Glutamatergic neuron (in vitro differentiated cells): ENCODE results near the gene STON2. TPM values are rescaled to one million over a fixed set of nuclear protein-coding genes. Genes with fewer than 3 reads are reported as not detected.

Source experiments
- DNase-seq: peaks from one replicate; pipeline ENCODE4 v3.0.0; 2022
- H3K27ac Mint-ChIP-seq: one replicate; pipeline ENCODE4 v1.8.0; 2020; ENCODE audit warnings: mild to moderate bottlenecking, mixed read lengths, inconsistent platforms; ENCODE audit not compliant: unreplicated experiment
- H3K27me3 Mint-ChIP-seq: one replicate; pipeline ENCODE4 v1.8.0; 2020; ENCODE audit warnings: mild to moderate bottlenecking, moderate library complexity, mixed read lengths, inconsistent platforms; ENCODE audit not compliant: unreplicated experiment
- H3K36me3 Mint-ChIP-seq: one replicate; pipeline ENCODE4 v1.8.0; 2020; ENCODE audit warnings: mild to moderate bottlenecking, mixed read lengths, inconsistent platforms; ENCODE audit not compliant: unreplicated experiment
- H3K4me1 Mint-ChIP-seq: one replicate; pipeline ENCODE4 v1.8.0; 2020; ENCODE audit warnings: mild to moderate bottlenecking, low read depth, mixed read lengths, inconsistent platforms; ENCODE audit not compliant: unreplicated experiment
- H3K4me3 Mint-ChIP-seq: one replicate; pipeline ENCODE4 v1.8.0; 2020; ENCODE audit warnings: mild to moderate bottlenecking, mixed read lengths, inconsistent platforms; ENCODE audit not compliant: unreplicated experiment
- H3K9me3 Mint-ChIP-seq: one replicate; pipeline ENCODE4 v1.8.0; 2020; ENCODE audit warnings: mild to moderate bottlenecking, moderate library complexity, mixed read lengths, inconsistent platforms; ENCODE audit not compliant: unreplicated experiment
- total RNA-seq: library from RNA; stranded (reverse); fragmentation: NEBNext Ultra II Directional; extraction: Animal tissue kit (Norgen Biotek cat#: 25700); gene quantifications from one replicate; pipeline ENCODE4 v1.2.1, GENCODE V29; 2021; ENCODE audit not compliant: unreplicated experiment
- TF ChIP-seq, protein P1 (sequence below): fragments of 200-600 bp; sonication (generic); IDR thresholded peaks from one replicate; pipeline ENCODE4 v1.5.0; 2021; ENCODE audit not compliant: partially characterized antibody, unreplicated experiment

The STON2 gene
- total RNA-seq, 1 donor from 2014 or later = 278 TPM

DNA sequence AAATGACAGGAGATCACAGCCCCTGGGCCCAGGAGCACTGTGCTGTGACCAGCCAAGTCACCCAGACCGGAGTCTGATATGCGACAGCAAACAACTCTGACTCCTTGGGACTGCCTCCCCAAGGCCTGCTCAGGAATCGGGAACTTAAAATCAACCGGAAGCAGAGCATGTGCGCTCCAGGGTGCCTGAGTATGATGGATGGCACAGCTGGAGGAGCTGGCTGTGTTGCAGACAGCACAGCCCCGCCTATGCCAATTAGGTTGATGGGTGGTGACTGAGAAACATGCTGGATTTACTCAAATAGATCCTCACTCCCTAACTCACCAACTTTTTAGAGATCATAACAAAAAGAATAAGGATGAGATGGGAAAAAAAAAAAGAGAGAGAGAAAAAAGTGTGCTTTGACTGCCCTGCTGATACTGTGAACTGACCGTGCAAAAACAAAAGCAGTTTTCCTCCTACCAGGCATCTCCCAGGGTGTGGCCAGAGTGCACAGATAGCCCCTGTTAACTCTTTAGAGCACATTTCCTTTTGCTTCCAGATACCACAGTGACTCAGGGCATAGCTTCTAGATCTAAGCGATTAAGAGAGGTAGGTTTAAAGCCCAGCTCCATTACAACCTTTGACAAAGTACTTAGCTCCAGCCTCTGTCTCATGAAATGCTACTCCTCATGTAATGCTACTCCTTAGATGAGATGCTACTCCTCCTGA is 27.4 kb upstream of the STON2 start:
- peaks cover 49% of the 10 kb centered on the region for H3K4me1 Mint-ChIP-seq
- H3K27me3 Mint-ChIP-seq = peaks cover 4% of the 10 kb centered on the region
- peak overlapping the region; percentile 71 for H3K27ac Mint-ChIP-seq
- no peak for DNase-seq
- TF ChIP-seq, protein P1, sequence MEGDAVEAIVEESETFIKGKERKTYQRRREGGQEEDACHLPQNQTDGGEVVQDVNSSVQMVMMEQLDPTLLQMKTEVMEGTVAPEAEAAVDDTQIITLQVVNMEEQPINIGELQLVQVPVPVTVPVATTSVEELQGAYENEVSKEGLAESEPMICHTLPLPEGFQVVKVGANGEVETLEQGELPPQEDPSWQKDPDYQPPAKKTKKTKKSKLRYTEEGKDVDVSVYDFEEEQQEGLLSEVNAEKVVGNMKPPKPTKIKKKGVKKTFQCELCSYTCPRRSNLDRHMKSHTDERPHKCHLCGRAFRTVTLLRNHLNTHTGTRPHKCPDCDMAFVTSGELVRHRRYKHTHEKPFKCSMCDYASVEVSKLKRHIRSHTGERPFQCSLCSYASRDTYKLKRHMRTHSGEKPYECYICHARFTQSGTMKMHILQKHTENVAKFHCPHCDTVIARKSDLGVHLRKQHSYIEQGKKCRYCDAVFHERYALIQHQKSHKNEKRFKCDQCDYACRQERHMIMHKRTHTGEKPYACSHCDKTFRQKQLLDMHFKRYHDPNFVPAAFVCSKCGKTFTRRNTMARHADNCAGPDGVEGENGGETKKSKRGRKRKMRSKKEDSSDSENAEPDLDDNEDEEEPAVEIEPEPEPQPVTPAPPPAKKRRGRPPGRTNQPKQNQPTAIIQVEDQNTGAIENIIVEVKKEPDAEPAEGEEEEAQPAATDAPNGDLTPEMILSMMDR = no peak
- H3K36me3 Mint-ChIP-seq = no peaks in the 10 kb centered on the region
- H3K4me3 Mint-ChIP-seq = peak overlapping the region; percentile 79
- H3K9me3 Mint-ChIP-seq = no peaks in the 10 kb centered on the region

DNA sequence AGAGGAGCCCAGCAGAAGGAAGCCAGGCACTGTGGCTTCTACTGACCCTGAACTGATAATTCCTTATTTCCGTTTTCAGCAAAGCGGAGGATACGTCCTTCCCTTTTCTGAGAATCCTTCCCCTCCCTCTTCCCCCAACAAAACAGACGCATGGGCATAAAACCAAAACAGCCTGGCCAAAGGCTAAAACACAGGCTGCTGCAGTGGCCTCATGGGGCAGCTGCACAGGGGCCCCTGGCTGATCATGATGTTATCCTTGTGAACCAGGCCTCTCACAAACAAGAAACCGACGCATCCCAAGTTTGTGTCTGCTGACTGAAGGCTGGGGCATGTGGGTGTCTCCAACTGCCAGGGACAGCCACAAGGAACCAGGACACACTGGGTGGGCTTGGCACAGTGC is 23.4 kb upstream of the STON2 start:
- no peak overlapping the region for H3K4me3 Mint-ChIP-seq
- H3K27me3 Mint-ChIP-seq = peaks cover 4% of the 10 kb centered on the region
- no peak overlapping the region for H3K27ac Mint-ChIP-seq

DNA sequence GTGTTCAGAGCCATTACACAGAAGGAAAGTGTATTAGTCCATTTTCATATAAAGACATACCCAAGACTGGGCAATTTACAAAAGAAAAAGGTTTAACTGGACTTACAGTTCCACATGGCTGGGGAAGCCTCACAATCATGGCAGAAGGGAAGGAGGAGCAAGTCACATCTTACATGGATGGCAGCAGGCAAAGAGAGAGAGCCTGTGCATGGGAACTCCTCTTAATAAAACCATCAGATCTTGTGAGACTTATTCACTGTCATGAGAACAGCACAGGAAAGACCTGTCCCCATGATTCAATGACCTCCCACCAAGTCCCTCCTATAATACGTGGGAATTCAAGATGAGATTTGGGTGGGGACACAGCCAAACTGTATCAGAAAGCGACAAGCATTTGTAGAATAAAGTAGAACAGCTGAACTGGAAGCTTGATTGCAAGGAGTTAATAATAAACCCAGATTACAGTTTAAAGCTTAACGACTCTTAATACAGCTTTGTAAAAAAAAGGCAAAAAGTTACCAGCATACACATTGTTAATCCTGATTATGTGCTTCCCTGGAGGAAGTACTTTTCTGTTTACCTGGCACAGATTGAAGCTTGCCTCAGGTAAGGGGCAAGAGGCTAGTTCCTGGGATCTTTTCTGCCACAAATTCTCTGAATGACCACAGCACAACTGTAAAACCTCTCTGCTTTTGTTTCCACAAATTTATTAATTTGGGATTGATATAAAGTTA is 18.1 kb upstream of the STON2 start:
- peaks cover 6% of the 10 kb centered on the region for H3K9me3 Mint-ChIP-seq
- DNase-seq = no peak
- no peak overlapping the region for H3K4me3 Mint-ChIP-seq
- TF ChIP-seq, protein P1 = no peak
- peaks cover 3% of the 10 kb centered on the region for H3K27me3 Mint-ChIP-seq
- no peak overlapping the region for H3K27ac Mint-ChIP-seq
- H3K36me3 Mint-ChIP-seq = peaks cover 33% of the 10 kb centered on the region
- peaks cover 6% of the 10 kb centered on the region for H3K4me1 Mint-ChIP-seq

More for the DNA sequence above, 23.4 kb upstream of the STON2 start:
- Mint-ChIP-seq H3K4me1 (peaks cover 24% of the 10 kb centered on the region), H3K36me3 (peaks cover 16% of the 10 kb centered on the region), H3K9me3 (peaks cover 4% of the 10 kb centered on the region)
- TF ChIP-seq, protein P1 = no peak
- no peak for DNase-seq

DNA sequence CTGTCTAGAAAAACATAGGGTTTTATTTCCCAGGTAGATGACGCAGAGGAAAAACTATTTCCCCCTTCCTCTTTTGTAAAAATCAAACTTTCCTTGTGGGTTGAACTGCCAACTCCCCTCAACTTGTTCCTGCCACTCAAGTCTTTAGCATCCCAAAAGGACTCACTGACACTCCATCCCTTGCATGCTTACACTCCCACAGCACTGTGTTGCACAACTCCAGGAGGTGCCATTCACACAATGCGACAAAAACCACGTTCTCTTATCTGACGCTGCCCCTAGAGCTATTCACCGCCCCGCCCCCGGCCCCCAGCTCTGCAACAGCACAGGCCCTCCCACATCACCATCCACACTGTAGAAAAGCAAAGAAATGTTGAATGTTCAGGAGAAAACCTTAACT is 16.9 kb upstream of the STON2 start:
- DNase-seq = no peak
- Mint-ChIP-seq H3K4me3 (no peak overlapping the region), H3K27ac (no peak overlapping the region), H3K36me3 (peaks cover 33% of the 10 kb centered on the region), H3K9me3 (peaks cover 6% of the 10 kb centered on the region), H3K4me1 (peaks cover 6% of the 10 kb centered on the region), H3K27me3 (peaks cover 3% of the 10 kb centered on the region)
- TF ChIP-seq, protein P1 = no peak
